ENCODE data around the gene ARHGAP25.
"Not testable (repeated sequence)": the region's sequence is repeated elsewhere in the genome, so short reads cannot be mapped to it uniquely, and the experiment has no call there.

ARHGAP25 gene

DNA sequence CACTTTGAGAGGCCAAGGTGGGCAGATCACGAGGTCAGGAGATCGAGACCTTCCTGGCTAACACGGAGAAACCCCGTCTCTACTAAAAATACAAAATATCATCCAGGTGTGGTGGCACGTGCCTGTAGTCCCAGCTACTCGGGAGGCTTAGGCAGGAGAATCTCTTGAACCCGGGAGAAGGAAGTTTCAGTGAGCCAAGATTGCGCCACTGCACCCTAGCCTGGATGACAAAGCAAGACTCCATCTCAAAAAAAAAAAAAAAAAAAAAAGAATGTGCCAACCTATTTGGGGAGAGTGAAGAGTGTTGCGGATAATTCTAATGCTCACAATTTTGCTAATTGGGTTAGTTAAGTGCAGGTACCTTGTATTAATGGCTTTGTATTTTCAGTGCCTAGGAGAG, 67.5 kb downstream of the ARHGAP25 start:
- not testable (repeated sequence) for DNase-seq

DNA sequence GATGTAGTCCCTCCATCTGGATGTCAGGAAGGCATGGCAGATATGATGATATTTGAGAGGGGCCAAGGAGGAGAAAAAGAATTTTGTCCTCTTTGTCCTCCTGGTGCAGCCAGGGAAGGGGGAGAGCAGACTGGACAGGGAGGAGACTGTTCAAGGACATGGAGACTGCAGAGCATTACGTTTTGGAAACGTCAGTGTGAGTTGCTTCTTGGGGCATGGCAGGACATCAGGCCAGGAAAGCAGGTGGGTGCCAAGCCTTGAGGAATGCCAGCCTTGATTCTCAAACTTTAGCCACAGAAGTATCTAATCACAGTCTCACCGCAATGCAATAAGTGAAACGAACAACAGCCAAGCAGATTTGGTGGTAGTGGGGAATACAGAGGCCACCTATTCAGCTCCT, 70.4 kb downstream of the ARHGAP25 start:
- DNase-seq = no peak

DNA sequence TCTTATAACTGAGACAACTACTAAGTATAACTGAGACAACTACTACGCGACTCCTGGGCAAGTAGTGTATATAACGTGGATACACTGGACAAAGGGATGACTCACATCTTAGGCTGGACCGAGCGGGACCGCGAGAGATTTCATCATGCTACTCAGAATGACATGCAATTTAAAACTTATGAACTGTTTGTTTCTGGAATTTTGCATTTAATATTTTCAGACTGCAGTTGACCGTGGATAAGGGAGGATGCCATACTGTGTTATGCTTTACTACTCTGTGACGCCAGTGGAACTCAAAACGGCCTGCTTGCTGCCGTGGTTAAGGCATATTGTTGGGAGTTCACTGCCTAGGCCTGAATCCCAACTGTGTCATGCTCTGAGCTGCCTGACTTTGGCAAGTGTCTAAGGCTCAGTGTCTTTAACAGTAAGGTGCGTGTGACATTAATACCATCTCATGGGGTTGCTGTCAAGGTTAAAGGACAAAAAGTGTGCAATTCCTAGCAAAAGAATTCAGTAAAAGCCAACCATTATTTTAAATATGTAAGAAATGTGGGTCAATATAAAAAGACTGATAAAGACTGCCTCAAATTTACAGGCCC, 72.0 kb downstream of the ARHGAP25 start:
- DNase-seq = no peak

DNA sequence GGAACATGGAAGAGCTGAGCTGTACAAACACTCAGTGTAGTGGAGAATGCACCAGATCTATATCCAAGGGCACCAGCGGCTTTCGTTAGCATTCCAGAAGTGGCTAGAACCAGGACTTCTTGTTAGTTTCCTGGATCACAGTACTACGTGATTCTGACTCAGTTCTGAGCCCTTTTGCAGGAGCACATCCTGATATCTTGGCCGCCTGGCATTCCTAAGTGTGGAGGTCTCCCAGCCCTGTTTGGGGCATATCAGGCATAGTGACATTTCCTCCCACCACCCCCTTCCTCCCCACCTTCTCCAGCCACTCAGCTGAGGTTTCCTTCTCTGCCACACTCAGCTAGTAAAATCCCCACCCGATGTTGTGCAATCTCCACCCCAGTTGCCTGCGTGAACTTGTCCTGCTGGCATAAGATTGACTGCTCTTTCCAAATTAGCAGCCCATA, 73.2 kb downstream of the ARHGAP25 start:
- DNase-seq = no peak

DNA sequence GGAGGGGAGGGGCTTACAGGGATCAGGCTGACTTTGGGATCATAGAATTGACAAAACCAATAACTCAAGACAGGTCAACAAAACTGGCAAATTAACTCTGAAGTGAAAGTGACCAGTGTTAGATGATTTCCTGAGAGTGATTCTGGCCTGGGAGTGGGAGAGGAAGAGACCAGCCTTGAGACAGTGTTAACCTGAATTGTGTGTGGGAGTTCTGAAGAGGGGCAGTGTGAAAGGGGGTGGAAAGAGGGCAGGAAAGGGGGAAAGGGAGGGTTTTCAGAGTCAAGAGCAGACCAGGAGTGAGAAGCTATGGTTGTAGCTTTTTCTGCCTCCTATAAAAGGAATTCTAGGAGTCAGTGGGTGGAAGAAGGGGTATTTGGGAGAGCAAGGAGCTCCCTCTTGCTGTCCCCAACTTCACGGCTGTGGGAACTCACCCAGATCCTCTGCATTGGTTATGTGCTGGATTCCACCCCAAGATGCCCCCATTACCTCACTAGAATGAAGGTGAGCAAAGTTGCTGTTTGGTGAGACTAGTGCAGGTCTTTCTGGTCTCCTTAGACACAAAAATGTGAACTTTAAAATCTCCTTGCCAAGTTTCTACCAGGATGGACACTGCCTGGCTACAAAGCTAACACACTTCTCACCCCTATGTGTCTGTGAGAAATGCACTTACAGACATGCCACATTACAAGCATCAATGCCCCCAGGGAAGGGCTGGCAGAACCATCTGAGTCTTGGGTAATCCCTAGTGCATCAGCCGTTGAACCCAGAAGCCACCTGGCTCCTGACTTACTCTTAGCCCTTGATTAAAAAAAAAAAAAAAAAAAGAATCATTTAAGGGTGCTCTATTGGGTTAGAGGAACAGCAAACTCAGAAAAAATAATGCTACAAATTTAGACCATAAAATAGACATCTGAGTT, 75.0 kb downstream of the ARHGAP25 start:
- no peak for DNase-seq

DNA sequence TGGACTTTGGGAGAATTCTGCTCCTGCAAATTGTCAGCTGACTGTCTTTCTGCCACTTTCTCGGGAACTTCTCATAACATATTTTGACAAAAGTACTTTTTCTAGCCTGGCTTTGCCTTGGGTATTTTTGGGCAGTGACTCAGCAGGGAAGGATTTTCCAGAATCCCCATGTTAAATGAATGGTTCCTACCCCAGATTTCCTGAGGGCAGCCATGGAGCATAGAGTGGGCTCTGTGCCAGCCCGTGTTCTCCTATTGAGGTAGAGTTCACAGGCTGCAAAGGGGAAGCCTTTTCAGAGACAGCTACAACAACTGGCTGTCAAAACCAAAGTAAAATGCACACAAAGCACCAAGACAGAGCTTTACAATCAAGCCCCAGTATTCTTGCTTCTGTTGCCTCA, 76.8 kb downstream of the ARHGAP25 start:
- no peak for DNase-seq

DNA sequence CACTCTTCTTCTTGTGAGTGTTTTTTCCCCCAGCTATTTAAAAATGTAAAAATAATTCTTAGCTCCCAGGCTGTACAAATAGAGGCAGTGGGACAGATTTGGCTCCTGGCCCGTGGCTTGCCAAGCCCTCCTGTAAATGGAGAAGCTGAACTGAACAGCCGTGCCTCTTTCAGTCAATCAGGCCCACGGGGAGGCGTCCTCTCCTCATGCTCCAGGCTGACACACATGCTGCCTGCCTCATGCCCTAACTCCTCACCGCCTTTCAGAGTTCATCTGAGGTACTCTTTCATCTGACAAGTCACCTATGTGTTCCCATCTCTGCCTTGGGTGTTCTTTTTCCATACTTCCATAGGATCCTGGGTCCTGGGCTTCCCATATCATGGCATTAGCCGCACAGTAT, 77.6 kb downstream of the ARHGAP25 start:
- DNase-seq = no peak

GRCh38 chr2:68813596-68813995, 79.0 kb downstream of the ARHGAP25 start:
- DNase-seq = no peak

DNA sequence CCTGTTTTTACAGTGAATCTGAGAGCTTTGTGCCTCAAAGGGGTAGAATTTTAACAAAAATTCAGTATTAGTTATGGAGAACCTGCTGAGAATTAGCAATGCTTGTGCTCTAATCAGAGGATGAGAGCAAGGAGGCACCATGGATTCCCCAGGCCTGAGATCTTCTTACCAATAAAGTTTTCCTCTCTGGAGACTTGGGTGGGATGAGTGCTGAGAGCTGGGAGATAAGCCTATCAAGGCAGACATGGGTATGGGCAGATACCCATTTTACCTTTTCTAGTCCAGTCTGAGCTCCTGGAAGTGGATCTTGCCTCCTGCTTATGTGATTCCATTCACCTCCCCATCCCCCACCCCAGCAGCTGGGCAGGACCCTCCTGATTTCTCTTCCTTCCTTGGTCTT, 82.7 kb downstream of the ARHGAP25 start:
- no peak for DNase-seq

- no peak for DNase-seq
Measured at GRCh38 chr2:68819556-68819955, 84.9 kb downstream of the ARHGAP25 start.

DNA sequence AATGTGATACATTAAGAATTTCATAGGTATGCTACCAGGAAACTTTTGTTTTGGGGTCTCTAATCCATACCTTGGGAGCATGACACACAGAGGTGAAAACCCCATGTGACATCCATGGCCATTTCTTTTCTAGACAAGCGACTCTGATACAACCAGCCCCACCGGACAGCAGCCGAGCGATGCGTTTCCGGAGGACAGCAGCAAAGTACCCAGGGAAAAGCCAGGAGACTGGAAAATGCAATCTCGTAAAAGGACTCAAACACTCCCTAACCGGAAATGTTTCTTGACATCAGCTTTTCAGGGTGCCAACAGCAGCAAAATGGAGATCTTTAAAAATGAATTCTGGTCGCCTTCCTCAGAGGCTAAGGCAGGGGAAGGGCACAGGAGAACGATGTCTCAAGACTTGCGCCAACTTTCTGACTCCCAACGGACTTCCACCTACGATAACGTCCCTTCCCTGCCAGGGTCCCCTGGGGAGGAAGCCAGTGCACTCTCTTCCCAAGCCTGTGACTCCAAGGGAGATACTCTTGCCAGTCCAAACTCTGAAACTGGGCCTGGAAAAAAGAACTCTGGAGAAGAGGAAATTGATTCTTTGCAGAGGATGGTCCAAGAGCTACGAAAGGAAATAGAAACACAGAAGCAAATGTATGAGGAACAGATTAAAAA, 87.7 kb downstream of the ARHGAP25 start:
- DNase-seq = no peak

- DNase-seq = no peak
Measured at GRCh38 chr2:68824831-68825230, 90.2 kb downstream of the ARHGAP25 start.

GRCh38 chr2:68825866-68826265, 91.3 kb downstream of the ARHGAP25 start:
- DNase-seq = no peak

DNA sequence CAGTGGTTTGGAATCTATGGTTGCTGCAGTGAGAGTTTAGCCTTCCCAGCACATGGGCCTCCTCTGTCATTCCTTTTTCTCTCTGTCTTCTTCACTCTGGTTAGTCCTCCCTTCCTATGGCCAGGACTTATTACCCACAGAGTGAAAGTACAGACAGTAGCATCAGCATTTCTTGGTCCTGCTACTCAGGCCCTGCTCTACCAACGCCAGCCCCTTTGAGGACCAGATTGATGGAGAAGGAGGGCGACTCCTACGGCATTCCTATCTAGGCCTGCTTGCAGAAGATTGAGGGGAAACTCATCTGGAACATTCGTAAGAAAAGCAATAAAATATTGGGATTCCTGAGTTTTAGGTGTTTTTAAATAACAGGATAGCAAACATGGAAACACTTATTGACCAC, 93.1 kb downstream of the ARHGAP25 start:
- DNase-seq = no peak

DNA sequence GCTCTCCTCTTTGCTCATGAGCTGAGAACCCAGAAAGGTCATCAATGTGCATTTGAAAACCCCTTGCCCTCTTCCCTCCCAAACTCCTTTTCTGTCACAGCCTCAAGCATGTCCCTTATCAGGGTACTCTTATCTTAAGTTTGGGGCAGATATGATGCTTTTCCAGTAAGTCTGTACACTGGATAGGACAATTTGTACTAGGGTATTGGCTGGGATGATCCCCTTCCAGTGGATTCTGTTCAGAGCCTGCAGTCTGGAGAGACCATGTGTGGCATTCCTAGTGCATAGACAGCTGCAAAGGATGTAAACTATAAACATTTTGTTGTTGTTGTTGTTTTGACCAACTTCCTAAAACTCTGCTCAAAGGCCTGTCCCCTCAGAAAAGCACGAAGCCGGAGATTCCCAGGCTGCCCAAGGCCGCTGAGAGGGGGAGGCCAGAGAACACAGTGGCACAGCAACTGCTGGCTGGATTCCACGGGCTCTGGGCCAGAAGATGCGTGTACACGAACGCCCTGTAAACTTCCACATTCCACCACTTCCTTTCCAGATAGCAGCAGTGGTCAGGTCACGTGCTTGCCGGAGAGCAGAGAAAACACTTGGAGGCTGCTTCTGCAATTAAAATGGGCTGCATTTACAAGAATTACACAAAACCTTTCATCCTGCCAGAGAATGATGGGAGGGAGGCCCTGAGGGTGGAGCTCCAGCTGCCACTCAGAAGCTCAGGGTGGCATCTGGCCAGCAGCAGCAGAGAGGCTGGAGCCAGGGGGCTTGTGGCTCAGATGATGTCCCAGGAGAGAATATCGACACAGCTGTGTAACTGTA, 94.5 kb downstream of the ARHGAP25 start:
- peak; percentile 83 for DNase-seq

DNA sequence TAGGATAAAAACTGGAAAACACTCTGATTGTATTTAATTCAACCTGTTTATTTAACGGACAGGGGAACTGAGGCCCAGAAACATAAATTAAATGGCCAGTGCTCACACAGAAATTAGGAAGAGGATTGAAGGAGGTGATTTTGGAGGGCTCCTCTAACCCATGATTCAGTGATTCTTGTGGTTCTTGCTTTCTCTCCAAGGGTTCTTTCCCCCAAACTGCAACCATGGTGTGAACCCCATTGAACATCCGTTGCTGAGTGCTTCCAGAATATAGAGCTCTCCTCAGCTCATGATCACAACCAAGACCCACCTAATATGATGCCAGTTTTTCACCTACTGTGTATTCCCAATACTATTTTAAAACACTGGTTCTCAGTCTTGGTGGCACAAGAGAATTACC, 95.1 kb downstream of the ARHGAP25 start:
- no peak for DNase-seq

DNA sequence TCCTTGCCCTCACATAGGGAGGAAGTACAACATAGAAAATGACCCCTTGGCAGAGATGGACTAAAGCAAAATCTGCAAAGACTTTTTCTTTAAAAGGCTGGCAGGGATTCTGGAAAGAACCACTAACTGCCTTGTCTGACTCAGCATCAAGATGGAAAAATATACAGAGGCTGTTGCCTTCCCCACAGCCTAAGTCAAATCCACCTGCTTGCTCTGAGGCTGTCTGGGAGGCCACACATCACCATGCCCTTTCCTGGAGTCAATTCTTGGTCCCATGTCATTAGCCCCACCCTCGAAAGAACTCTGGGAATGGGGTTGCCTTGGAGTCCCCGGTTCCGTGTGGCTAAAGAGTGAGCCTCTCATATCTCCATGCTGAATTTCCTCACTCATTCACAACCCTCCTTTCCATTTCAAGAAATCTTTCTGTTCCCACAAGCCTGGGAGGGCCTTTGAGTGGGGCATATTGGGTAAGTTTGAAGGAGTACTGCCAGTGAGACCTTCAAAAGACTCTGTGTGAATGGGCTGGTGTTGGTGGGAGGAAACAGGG, 97.1 kb downstream of the ARHGAP25 start:
- no peak for DNase-seq

DNA sequence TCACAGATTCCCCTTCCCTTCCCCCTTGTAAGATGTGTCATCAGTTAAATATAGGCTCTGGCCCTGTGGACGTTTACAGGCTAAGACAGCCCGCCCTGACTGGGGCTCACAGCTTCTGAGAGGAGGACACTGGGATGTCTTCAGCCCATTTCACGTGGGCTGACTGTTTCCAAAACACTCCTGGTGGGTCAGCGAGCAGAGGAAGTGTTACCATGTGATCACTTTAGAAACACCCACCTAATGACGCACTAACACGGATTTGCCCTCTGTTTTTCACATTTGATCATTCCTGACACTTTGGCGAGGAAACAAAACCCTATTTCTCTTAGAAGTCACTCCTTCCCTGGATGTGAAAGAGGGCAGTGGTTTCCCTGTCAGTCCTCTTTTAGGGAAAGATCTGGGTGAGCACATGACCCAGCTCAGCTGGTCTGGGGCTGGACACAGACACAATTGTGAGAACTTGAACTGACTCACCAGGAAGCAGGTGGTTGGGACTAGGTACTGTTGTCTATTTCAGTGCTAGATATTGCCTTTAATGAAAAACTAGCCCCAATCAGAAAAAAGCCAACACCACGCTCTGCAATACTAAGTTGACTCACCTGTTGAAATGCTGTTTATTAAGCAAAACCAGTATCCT, 97.7 kb downstream of the ARHGAP25 start:
- DNase-seq = peak; percentile 40

DNA sequence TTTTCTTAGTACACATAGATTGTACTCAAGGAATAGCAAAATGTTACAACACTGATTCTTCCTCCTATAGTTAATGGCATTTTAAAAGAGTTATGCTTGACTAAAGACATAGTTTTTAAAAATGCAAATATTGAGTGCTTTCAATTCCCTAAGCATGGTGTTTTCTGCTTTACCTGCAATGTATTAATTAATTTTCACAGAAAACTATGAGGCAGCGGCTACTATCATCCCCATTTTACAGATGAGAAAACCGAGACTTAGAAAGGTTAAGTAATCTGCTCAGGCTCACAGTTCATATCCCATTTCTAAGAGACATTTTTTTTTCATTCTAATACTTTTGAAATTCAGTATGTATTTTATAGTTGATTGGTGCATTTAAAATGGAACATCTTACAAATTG, 98.6 kb downstream of the ARHGAP25 start:
- DNase-seq = no peak

GRCh38 chr2:68834737-68835376, 100.2 kb downstream of the ARHGAP25 start:
- DNase-seq = no peak

DNA sequence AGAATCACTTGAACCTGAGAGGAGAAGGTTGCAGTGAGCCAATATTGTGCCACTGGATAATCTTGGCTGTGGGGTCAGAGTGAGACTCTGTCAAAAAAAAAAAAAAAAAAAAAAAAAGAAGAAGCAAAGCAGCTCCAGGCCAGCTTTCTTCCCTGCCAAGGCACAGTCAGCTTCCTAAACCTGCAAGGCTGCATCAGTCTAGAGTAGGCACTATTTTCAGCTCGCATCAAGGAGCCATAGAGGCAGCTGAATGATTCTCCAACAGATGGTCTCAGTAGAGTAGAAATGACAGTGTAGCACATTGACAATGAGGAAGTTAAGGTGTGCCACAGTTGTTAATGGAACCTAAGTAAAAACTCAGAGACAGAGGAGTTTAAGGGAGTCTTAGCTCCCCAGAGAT, 101.0 kb downstream of the ARHGAP25 start:
- DNase-seq = no peak

All from kidney glomerular epithelial cell (primary cell).